Spinal cord (tissue), 10 donors: ENCODE measurements around the gene CFAP20. TPM values are rescaled to one million over a fixed set of nuclear protein-coding genes. Genes with fewer than 3 reads are reported as not detected.
A peak's percentile ranks its signal among the peaks of the same experiment; 100 is the strongest.
"Not testable (repeated sequence)": the region's sequence is repeated elsewhere in the genome, so short reads cannot be mapped to it uniquely, and the experiment has no call there.

Experiments used
- DNase-seq, 6 donors: peaks; one replicate each; pipeline versions ENCODE4 v3.0.0 to v3.0.0-alpha.2; 2013 to 2015; ENCODE audit warnings: low spot score in 6 of 6, low read depth in 4 of 6
- H3K27ac ChIP-seq: one replicate; pipeline ENCODE4 v1.5.1; 2013; ENCODE audit warnings: low read depth, low read length, control low read depth
- H3K27me3 ChIP-seq: one replicate; pipeline ENCODE4 v1.6.1; 2013; ENCODE audit warnings: low read length; ENCODE audit not compliant: control insufficient read depth, insufficient read depth
- H3K36me3 ChIP-seq: one replicate; pipeline ENCODE4 v1.6.1; 2013; ENCODE audit warnings: low read length; ENCODE audit not compliant: control insufficient read depth, insufficient read depth
- H3K4me1 ChIP-seq: one replicate; pipeline ENCODE4 v1.6.1; 2013; ENCODE audit warnings: low read length; ENCODE audit not compliant: control insufficient read depth, insufficient read depth
- H3K4me3 ChIP-seq: one replicate; pipeline ENCODE4 v1.5.1; 2013; ENCODE audit warnings: low read depth, low read length, control low read depth
- H3K9me3 ChIP-seq: one replicate; pipeline ENCODE4 v1.6.1; 2013; ENCODE audit warnings: low read length; ENCODE audit not compliant: control insufficient read depth, insufficient read depth
- WGBS: methylation state at CpG from one replicate; pipeline ENCODE4 v1.1.5; 2013; ENCODE audit warnings: missing lambda C conversion rate; ENCODE audit not compliant: insufficient coverage; 5-methylcytosine and 5-hydroxymethylcytosine counted together
- polyA plus RNA-seq, 2 donors: library from polyadenylated mRNA; unstranded; fragments of 120-200 nt; gene quantifications; one replicate each; pipeline ENCODE4 v1.2.1, GENCODE V29; 2013; ENCODE audit not compliant: insufficient read length in 2 of 2
- total RNA-seq, 2 donors: library from RNA; depleted of rRNA in 1 of 2; stranded (reverse); fragments of 120-200 nt in 1 of 2; fragments of >200 nt in 1 of 2; gene quantifications; one replicate each; pipeline versions ENCODE4 v1.2.3 to v1.2.4, GENCODE V29; 2013 to 2014
- donor health status: healthy.

CFAP20 gene
- total and polyA plus RNA-seq, 4 donors = 84.6 to 122 (median 107) TPM

GRCh38 chr16:58094026-58094425 lies 35.2 kb downstream of the CFAP20 start:
- Histone ChIP-seq H3K27ac (no peak overlapping the region), H3K27me3 (no peaks in the 10 kb centered on the region), H3K4me1 (peaks cover 46% of the 10 kb centered on the region), H3K36me3 (no peaks in the 10 kb centered on the region), H3K9me3 (no peaks in the 10 kb centered on the region), H3K4me3 (no peak overlapping the region)
- DNase-seq = no peak
- 86% methylated on average over 2 of the region's 5 CpGs for WGBS

GRCh38 chr16:58090396-58090795 lies 38.8 kb downstream of the CFAP20 start:
- H3K4me1 ChIP-seq = peaks cover 22% of the 10 kb centered on the region
- DNase-seq, H3K27ac ChIP-seq, H3K36me3 ChIP-seq, H3K4me3 ChIP-seq, H3K9me3 ChIP-seq, H3K27me3 ChIP-seq: not testable (repeated sequence)
- WGBS = no CpG with 5 or more reads among the region's 3 CpGs

- no peaks in the 10 kb centered on the region for H3K27me3 ChIP-seq
- no peaks in the 10 kb centered on the region for H3K9me3 ChIP-seq
- DNase-seq = no peak
- no peak overlapping the region for H3K27ac ChIP-seq
- no peaks in the 10 kb centered on the region for H3K36me3 ChIP-seq
- no peak overlapping the region for H3K4me3 ChIP-seq
- whole genome bisulfite sequencing = 90% methylated on average over 2 of the region's 9 CpGs
- peaks cover 6% of the 10 kb centered on the region for H3K4me1 ChIP-seq
Observed at GRCh38 chr16:58088091-58088490, 41.1 kb downstream of the CFAP20 start.

- WGBS = 97% methylated on average over 21 of the region's 23 CpGs
- Histone ChIP-seq H3K36me3 (no peaks in the 10 kb centered on the region), H3K4me1 (peaks cover 6% of the 10 kb centered on the region), H3K9me3 (no peaks in the 10 kb centered on the region), H3K4me3 (no peak overlapping the region), H3K27me3 (no peaks in the 10 kb centered on the region), H3K27ac (no peak overlapping the region)
- DNase-seq = no peak
Observed at GRCh38 chr16:58087209-58087913, 41.8 kb downstream of the CFAP20 start.

GRCh38 chr16:58086381-58087208 lies 42.6 kb downstream of the CFAP20 start:
- no peak overlapping the region for H3K27ac ChIP-seq
- H3K4me1 ChIP-seq = peaks cover 6% of the 10 kb centered on the region
- no peak for DNase-seq
- WGBS = 79% methylated on average over 19 of the region's 19 CpGs
- no peaks in the 10 kb centered on the region for H3K27me3 ChIP-seq
- no peaks in the 10 kb centered on the region for H3K9me3 ChIP-seq
- H3K36me3 ChIP-seq = no peaks in the 10 kb centered on the region
- no peak overlapping the region for H3K4me3 ChIP-seq

- Histone ChIP-seq H3K4me3 (no peak overlapping the region), H3K4me1 (peaks cover 8% of the 10 kb centered on the region), H3K27ac (no peak overlapping the region), H3K9me3 (no peaks in the 10 kb centered on the region), H3K36me3 (no peaks in the 10 kb centered on the region), H3K27me3 (no peaks in the 10 kb centered on the region)
- no peak for DNase-seq
- 79% methylated on average over 17 of the region's 21 CpGs for WGBS
Observed at GRCh38 chr16:58085584-58086251, 43.5 kb downstream of the CFAP20 start.

DNA sequence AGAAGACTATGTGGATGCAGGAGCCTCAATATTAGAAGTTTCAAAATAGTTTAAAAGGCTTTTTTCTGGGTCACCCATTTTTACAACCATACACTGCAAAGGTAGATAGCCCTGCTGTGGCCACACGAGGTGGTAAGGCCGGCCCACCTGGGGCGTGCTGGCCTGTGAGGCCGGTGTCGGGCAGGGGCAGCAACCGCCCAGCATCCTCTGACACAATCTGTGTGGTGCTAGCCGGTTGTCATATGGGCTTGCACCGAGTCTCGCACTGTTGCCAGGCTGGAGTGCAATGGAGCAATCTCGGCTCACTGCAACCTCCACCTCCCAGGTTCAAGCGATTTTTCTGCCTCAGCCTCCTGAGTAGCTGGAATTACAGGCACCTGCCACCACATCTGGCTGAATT lies 44.0 kb downstream of the CFAP20 start:
- Histone ChIP-seq H3K4me1 (peaks cover 8% of the 10 kb centered on the region), H3K9me3 (no peaks in the 10 kb centered on the region), H3K4me3 (no peak overlapping the region), H3K27me3 (no peaks in the 10 kb centered on the region), H3K27ac (no peak overlapping the region), H3K36me3 (no peaks in the 10 kb centered on the region)
- 93% methylated on average over 10 of the region's 11 CpGs for WGBS
- DNase-seq = no peak

DNA sequence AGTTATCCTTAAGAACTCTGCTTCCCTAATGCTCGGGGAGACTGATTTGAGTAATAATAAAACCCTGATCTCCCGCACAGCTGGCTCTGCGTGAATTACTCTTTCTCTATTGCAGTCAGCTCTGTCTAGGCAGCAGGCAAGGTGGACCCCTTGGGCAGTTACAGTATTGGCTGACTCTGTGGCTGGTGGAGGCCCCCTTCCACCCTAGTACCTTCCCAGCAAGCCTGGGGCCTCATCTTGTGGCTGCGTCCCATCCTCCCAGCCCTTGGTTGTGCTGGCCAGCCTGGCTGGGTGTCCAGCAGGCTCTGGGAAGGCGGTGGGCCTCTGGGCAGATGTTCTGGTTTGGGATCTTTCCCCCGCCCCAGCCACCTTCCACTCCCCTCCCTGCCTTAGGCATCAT lies 44.5 kb downstream of the CFAP20 start:
- no peaks in the 10 kb centered on the region for H3K36me3 ChIP-seq
- H3K4me3 ChIP-seq = no peak overlapping the region
- no peak overlapping the region for H3K27ac ChIP-seq

GRCh38 chr16:58082381-58082780 lies 46.8 kb downstream of the CFAP20 start:
- H3K4me1 ChIP-seq = peaks cover 8% of the 10 kb centered on the region
- no peak for DNase-seq
- no peak overlapping the region for H3K27ac ChIP-seq
- no peaks in the 10 kb centered on the region for H3K36me3 ChIP-seq
- no peaks in the 10 kb centered on the region for H3K9me3 ChIP-seq
- no peak overlapping the region for H3K4me3 ChIP-seq
- no peaks in the 10 kb centered on the region for H3K27me3 ChIP-seq

More for the DNA sequence above, 44.5 kb downstream of the CFAP20 start:
- WGBS = 58% methylated on average over 6 of the region's 6 CpGs
- Histone ChIP-seq H3K27me3 (no peaks in the 10 kb centered on the region), H3K4me1 (peaks cover 8% of the 10 kb centered on the region), H3K9me3 (no peaks in the 10 kb centered on the region)
- peak in 1 of 6 donors; percentile 9 for DNase-seq
